GM12875 (cell line): ENCODE results near the gene SCN4A.

Experiments
- H3K4me3 ChIP-seq: one replicate; pipeline ENCODE4 v1.5.1; 2011; ENCODE audit warnings: low read depth, low read length, control low read depth
- CTCF ChIP-seq: IDR thresholded peaks from 2 replicates; pipeline ENCODE4 v1.5.1; 2011; ENCODE audit warnings: low read depth, mild to moderate bottlenecking, control low read depth, inconsistent platforms, low read length, moderate library complexity, borderline replicate concordance; ENCODE audit not compliant: insufficient read depth

The SCN4A gene

DNA sequence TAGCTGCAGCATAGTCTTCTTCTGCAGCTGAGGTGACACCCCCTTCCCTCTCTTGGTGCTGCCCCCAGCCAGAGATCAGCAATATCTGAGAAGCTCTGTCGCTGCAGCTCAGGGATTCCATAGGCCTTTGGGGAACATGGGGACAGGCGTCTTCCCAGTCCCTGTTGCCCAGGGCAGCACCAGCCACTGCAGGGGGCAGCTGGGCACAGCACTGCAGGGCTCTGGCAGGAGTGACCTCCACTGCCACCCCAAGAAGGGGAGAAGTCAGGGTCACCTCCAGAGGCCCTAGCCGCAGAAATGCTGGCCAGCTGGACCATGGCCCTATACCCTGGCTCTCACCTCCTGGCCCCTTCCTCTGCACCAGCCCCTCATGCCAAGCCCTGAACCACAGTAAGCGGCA lies 16.9 kb downstream of the SCN4A start:
- TF ChIP-seq CTCF, result no peak

DNA sequence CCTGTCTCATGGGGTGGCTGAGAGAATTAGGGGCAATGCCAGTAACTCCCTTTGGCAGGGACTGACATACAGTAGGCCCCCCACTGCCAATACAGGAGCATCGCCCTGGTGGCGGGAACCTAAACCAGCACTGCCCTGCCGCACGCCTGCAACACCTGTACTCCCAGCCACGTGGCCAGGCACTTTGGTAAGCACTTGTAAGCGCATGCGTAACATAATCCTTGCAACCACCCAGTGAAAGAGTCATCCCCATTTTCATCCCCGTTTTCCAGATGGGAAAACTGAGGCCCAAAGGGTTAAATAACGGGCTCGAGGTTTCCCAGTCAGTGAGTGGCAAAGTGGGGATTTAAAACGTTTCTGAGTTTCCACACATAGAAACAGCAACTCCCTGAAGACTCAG lies 17.5 kb downstream of the SCN4A start:
- no peak for TF ChIP-seq CTCF
- no peak overlapping the region for H3K4me3 ChIP-seq

More for the DNA sequence above, 16.9 kb downstream of the SCN4A start:
- no peak overlapping the region for H3K4me3 ChIP-seq

DNA sequence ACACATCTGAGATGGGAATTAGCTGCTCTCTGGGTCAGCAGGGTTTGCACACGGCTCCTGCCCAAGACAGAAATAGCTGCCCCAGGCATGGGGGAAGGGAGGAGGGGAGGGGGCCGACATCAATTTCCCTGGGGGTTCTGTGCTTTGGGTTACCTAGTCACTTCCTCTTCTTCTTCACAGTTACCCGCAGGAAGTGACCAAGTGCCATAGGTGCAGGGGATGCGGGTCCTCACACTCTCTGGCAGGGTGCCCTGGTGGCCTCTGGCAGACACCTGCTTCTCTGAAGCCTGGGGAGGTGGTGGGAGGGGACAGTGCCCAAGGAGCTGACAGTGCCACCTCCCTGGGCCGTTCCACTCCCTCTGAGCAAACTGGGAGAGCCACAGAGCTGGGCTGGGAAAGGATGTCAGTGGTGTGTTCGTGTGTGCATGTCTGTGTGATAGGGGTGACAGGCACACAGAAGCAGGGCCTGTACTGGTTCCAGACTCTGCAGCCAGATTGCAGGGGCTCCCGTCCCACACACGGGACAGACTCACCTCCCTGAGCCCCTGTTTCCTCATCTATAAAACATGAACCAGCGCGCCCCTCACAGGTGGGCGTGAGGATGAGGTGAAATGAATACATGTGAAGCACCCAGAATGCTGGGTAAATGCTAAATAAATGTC lies 18.2 kb downstream of the SCN4A start:
- no peak for TF ChIP-seq CTCF
- no peak overlapping the region for H3K4me3 ChIP-seq

DNA sequence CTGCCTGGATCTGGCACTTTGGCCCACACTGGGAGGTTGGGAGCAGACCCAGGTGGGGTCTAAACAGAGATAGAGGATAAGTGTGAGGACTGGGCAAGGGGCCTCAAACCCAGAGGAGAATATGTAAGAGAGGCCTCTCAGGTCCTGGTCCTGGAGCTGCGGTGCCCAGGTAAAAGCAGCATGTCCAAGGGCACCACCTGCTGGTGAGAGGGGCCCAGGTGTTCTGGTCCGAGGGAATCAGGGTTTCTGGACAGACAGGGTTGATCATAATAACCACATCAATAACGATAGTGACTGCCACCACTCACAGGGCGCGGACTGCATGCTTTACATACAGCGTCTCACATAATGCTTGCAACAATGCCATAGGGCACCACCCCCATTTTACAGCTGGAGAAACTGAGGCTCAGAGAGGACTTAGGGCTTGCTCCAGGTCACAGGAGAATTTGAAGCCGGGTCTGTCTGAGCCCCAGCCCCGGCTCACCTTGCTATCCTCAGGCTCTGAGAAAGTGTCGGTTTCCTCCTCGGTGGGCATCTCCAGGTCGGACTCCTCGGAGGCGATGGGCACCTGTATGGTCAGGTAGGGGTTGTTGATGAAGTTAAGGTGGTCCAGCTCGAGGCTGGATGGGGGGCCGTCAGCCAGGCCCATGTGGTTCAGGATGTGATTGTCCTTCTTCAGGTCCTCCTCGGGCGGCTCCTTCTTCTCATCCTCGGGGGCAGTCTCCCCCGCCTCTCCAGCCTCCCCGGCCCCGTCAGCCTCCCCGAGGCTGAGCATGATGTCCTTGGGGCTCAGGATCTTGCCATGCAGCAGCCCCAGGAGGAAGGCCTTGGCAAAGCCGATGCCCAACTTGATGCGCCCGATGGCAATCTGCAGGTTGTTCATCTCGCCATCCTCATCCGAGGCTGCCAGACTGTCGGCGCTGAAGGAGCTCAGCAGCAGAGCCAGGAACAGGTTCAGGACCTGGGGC lies 21.5 kb downstream of the SCN4A start:
- peak; percentile 78 for TF ChIP-seq CTCF
- no peak overlapping the region for H3K4me3 ChIP-seq

- TF ChIP-seq CTCF, result no peak
- no peak overlapping the region for H3K4me3 ChIP-seq
Observed at GRCh38 chr17:63949576-63950250, 23.0 kb downstream of the SCN4A start.

GRCh38 chr17:63948521-63948920 lies 24.2 kb downstream of the SCN4A start:
- TF ChIP-seq CTCF, result no peak
- no peak overlapping the region for H3K4me3 ChIP-seq
